Epithelial cell of proximal tubule (primary cell): Measurements from ENCODE around the gene PSMA3. TPM values are rescaled to one million over a fixed set of nuclear protein-coding genes. Genes with fewer than 3 reads are reported as not detected.

Experiments
- DNase-seq: peaks from one replicate; pipeline ENCODE4 v3.0.0-alpha.2; 2011; ENCODE audit warnings: low read depth
- H3K4me3 ChIP-seq: 2 replicates; pipeline ENCODE4 v1.5.1; 2011; ENCODE audit warnings: low read depth, mild to moderate bottlenecking, low read length
- CTCF ChIP-seq: conservative IDR thresholded peaks from 2 replicates; pipeline ENCODE4 v1.5.1; 2012; ENCODE audit warnings: low read depth, mild to moderate bottlenecking, low read length
- total RNA-seq: library from RNA; depleted of rRNA; stranded (reverse); fragments of >200 nt; gene quantifications from 2 replicates; pipeline ENCODE4 v1.2.3, GENCODE V29; 2015

PSMA3 gene
- total RNA-seq, 1 donor from 2014 or later: 255 TPM

- peak overlapping the region; percentile 24 for H3K4me3 ChIP-seq
- TF ChIP-seq CTCF: no peak
- DNase-seq: peak; percentile 91
These were observed 37.3 kb downstream of the PSMA3 start for GRCh38 chr14:58281969-58282368.

GRCh38 chr14:58282925-58283593, 38.4 kb downstream of the PSMA3 start:
- TF ChIP-seq CTCF: no peak
- no peak for DNase-seq
- H3K4me3 ChIP-seq: no peak overlapping the region

- no peak for DNase-seq
- TF ChIP-seq CTCF: no peak
These were observed 39.1 kb downstream of the PSMA3 start for GRCh38 chr14:58283730-58284129.

GRCh38 chr14:58285132-58285531, 40.5 kb downstream of the PSMA3 start:
- no peak for DNase-seq
- TF ChIP-seq CTCF: no peak
- H3K4me3 ChIP-seq: no peak overlapping the region

More at GRCh38 chr14:58283730-58284129, 39.1 kb downstream of the PSMA3 start:
- no peak overlapping the region for H3K4me3 ChIP-seq

- no peak overlapping the region for H3K4me3 ChIP-seq
- DNase-seq: no peak
- no peak for TF ChIP-seq CTCF
These were observed 43.0 kb downstream of the PSMA3 start for GRCh38 chr14:58287607-58288042.

- TF ChIP-seq CTCF: no peak
- H3K4me3 ChIP-seq: no peak overlapping the region
- DNase-seq: no peak
These were observed 43.6 kb downstream of the PSMA3 start for GRCh38 chr14:58288106-58288792.
